GM08714 (cell line): ENCODE measurements around the gene SERINC2.
A peak's percentile ranks its signal among the peaks of the same experiment; 100 is the strongest.

Source experiments
- H3K4me3 ChIP-seq: fragments of 200-500 bp; sonication (Bioruptor generic); 2 replicates; pipeline ENCODE4 v1.5.1; 2014; ENCODE audit warnings: mild to moderate bottlenecking, low read length, inconsistent platforms
- ZNF274 ChIP-seq: IDR thresholded peaks from 2 replicates; pipeline ENCODE4 v1.6.1; 2012; ENCODE audit warnings: mild to moderate bottlenecking, low read depth, low read length

SERINC2 gene

DNA sequence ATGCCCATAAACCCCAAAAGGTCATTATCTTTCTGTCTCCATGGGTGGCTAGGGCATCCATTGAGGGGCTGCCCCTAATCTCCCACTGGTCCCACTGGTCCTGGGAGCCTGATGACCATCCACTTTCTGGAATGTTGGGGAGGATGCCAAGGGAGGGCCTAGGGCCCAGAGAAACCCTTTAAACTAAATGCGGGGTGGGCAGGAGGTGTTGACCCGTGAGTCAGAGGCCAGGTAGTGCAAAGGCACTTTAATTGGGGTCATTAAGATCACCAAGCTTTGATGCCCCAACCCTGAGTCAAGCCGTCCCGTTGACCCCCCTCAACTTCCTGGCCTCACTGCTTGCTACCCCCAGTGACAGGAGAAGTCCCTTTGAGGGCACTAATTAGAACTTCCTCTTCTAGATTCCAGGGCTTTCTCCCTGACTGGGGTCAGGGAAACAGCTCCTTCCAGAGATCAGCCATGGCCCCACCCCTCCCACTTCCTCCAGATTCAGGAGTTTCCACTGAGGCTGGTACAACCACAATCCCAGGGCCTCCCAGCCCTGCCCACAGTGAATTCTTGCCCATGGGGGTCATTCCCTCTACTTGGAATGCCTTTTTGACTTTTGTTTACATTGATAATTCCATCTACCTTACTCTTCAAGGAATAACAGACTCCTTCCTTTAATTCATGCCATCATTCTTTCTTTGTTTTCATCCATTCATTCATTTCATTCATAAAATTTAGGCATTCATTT is 15.5 kb upstream of the SERINC2 start:
- TF ChIP-seq ZNF274 = no peak
- no peak overlapping the region for H3K4me3 ChIP-seq

DNA sequence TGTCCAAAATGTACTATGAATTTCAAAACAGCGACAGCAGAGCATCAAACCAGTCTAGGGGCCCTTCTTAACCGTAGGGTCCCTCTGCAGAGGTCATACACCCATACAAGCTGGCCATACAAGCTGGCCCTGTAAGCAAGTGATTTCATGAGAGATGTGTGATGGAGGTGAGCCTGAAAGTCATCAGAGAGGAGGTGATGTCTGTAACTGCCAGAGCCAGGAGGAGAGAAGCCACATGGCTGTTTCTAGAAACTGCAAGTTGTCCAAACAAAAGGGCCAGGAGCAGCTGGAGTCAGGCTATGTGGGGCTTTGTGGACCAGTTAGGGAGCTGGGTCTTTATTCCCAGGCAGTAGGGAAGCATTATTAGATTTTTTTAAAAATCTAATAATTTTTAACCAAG is 14.8 kb upstream of the SERINC2 start:
- TF ChIP-seq ZNF274 = no peak
- no peak overlapping the region for H3K4me3 ChIP-seq

DNA sequence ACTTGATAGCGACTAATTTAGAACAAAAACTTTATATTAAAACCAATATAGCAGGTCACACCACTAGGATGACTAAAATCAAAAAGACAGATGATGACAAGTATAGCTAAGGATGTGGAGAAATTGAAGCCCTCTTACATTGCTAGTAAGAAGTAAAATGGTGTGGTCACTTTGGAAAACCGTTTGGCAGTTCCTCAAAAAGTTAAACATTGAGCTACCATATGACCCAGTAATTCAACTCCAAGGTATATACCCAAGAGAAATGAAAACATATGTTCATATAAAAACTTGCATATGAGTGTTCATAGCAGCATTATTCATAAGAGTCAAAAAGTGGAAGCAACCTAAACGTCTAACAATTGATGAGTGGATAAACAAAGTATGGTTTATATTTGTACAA is 13.0 kb upstream of the SERINC2 start:
- no peak for TF ChIP-seq ZNF274
- H3K4me3 ChIP-seq = no peak overlapping the region

DNA sequence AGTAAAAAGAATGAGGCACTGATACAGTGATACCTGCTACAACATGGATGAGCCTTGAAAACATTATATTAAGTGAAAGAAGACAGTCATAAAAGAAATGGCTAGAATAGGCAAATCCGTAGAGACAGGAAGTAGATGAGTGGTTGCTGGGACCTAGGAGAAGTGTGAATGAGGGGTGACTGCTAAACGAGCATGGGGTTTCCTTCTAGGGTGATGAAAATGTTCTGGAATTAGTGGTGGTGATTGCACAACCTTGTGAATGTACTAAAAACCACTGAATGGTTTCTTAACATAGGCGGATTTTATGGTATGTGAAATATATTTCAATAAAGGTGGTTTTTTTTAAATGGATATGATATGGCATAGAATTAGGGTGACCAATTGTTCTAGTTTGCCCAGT is 12.6 kb upstream of the SERINC2 start:
- no peak overlapping the region for H3K4me3 ChIP-seq
- no peak for TF ChIP-seq ZNF274

DNA sequence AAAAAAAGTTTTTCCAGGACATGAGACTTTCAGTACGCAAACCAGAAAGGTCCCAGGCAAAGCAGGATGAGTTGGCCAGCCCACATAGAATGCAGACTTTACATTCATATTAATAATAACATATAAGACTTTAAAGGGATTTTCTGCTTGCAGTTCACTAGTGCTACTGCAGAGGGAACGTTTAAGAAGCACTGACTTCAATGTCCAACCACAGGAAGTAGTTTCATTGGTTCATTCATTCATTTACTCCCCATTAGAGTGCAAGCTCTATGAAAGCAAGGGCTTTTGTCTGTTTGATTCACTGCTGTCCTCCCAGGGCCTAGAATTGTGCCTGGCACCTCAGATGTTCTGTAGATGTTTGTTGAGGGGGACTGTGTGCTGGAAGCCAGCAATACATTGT is 11.8 kb upstream of the SERINC2 start:
- TF ChIP-seq ZNF274 = no peak
- H3K4me3 ChIP-seq = no peak overlapping the region

DNA sequence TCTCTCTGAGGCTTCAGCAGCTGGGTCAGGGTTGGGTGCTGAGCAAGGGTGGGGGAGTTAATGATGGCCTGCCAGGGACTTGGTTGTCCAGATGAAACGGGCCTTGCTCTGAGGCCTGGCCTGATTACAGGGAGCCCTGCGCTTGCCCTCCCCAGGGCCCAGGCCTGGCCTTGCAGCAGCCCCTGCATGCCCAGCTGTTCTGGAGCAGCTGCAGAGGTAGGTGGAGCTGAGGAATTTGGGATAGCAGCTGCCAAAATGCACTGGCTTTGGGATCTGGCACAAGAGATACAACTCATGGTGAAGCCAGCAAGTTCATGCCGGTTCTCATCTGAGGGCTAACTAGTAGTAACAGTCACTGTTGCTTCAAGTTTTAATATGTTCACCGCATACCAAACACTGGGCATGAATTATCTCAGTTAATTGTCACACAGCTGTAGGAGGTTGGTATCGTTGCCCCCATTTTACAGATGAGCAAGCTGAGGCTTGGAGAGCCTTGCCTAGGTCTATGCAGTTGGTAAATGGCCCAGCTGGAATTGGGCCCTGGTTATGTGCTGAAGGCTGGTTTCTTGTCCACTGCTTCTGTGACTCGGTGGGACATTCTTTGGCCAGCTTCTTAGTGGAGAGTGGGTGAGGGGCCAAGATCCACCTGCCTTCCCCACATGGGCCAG is 7.3 kb upstream of the SERINC2 start:
- H3K4me3 ChIP-seq = no peak overlapping the region
- TF ChIP-seq ZNF274 = no peak

DNA sequence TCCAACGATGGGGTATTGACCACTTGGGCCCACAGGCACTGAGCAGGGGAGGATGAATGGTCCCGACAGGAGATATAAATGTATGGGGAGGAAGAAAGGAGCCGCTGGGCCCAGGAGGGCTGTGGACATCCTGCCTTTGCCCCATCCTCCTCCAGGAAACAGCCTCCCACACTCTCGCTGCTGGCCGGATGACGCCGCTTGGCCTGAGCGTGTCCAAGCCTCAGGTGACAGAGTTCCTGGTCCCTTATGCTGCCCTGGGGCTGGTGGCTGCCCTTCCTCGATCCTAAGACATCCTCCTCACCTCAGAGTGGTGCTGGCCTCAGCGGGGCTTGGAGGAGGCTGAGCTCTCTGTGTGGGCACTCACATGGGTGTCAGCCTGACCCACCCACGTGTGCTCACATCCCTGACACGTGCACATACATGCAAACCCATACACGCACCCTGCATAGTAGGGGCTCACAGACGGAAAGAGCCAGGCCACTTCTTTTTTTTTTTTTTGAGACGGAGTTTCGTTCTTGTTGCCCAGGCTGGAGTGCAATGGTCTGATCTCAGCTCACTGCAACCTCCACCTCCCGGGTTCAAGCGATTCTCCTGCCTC is 5.9 kb upstream of the SERINC2 start:
- H3K4me3 ChIP-seq = no peak overlapping the region
- no peak for TF ChIP-seq ZNF274

DNA sequence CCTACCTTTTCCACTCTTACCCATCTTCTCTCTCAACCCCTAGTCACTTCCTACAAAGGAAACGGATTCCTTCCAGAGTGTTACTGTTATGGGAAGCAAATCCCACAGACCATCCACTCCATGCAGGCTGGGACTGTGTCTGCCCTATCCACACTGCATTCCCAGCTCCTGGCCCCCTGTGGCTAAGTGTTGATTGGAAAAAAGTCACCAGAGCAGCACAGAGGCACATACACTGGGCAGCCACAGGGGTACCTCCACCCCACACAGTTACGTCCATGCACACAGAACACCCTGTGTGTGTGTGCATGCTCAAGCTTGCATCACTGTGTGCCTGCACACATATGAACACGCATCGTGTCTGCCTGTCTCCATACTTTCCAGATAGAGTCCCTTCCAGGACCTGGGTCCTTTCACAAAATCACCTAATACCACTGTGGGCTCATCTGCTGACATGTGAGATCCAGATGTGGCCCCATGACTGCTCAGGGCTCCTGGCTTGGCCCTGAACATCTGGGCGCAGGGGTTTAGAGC is 4.2 kb upstream of the SERINC2 start:
- no peak for TF ChIP-seq ZNF274
- H3K4me3 ChIP-seq = no peak overlapping the region

DNA sequence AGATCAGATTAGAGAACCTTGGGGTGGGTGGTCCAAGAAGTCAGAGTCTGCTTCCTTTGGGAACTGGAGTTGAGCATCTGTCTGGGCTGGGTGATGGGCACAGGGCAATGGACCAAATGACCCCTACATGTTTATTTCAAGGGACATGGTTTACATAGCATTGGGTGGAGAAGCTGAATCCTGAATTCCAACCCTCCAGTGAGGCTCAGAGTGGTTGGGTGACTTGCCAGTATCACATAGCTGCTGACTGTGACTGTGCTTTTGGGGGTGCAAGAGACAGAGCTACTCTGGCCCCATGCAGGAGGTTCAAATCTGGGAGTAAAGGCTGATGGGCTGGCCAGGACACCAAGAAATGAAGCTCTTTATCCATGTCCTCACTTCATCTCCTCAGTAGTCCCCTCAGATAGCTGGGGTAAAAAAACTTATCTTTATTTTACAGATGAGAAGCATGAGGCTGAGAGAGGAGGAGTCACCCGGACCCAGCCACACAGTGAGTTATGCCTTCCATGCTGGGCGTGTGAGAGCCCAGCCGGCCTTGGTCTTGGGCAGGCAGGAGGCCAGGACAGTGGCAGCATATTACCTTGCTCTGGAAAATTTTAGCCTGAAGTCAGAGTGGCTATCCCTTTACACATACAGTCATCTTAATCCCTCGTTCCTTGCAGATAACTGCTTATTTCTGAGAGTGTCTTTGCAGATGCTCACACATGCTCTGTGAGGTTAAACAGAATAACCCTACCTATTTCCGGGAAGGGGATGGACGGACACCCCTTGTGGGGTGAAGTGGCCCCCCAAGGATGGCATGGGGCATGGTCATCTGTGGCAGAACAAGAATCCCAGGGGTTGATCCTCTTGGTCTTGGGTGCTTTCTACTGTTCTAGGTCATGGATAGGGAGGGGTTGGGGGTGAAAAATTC is 2.8 kb upstream of the SERINC2 start:
- no peak overlapping the region for H3K4me3 ChIP-seq
- TF ChIP-seq ZNF274 = no peak

DNA sequence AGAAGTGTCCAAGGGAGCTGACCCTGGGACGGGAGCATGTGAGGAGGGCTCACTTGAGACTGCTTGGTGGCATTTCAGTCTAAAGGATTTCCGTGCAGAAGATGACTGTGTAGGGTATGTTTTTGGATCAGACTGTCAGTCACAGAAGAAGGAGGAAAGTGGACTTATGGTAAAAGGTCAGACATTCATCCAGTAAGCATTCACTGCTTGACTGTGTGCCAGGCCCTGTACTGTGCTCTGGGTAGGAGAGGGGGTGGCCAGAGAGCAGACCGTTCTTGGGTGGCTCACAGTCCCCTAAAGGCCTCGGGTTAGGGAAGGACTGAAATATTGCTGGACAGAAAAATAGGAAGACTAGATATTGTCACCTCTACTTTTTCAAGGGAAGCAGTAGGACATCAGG is 2.1 kb upstream of the SERINC2 start:
- H3K4me3 ChIP-seq = no peak overlapping the region
- no peak for TF ChIP-seq ZNF274

DNA sequence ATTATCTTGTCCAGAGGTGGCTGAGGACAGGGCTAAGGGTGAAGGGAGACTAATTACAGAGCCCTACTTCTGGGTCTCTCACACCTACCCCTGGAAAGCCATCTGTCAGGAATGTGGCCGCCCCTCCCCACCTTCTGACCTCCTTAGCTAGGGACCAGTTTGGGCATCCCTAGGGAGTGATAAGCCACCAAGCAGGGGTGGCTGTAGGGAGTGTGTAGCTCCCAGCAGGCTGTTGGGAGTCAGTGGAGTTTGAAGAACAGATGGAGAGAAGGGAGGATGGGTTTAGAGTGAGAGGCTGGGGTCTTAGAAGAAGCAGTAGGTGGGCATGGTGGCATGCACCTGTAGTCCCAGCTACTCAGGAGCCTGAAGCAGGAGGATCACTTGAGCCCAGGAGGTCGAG is 808 bp upstream of the SERINC2 start:
- H3K4me3 ChIP-seq = no peak overlapping the region

DNA sequence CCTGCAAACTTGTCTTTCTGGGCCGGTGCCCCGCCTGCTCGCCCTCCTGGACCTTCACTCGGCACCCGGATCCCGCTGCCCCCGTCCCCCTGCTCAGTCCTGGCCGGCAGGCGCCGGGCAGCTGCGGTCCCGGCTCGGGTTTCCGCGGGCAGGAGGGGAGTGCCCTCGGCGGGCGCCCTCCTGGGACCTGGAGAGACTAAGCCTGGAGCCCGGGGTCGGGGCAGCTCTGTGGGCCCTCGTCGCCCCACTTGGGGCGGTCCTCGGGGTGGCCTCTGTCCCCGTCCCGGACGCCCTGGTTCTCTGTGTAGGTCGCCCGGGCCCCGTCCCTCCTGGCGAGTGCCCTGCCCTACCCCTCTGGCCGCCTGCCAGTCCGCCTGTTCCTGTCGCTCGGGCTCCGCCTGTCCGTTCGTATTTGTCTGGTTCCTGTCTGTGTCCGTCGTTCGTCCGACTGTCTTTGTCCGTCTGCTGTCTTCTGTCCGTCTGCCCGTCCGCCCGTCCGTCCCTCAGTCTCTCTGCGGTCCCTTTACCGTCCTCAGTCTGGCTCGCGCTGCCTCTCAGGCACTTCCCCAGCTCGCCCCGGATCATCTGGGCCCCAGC is 490 bp downstream of the SERINC2 start:
- H3K4me3 ChIP-seq = peak overlapping the region; percentile 73
- TF ChIP-seq ZNF274 = no peak

More for the DNA sequence above, 808 bp upstream of the SERINC2 start:
- no peak for TF ChIP-seq ZNF274

DNA sequence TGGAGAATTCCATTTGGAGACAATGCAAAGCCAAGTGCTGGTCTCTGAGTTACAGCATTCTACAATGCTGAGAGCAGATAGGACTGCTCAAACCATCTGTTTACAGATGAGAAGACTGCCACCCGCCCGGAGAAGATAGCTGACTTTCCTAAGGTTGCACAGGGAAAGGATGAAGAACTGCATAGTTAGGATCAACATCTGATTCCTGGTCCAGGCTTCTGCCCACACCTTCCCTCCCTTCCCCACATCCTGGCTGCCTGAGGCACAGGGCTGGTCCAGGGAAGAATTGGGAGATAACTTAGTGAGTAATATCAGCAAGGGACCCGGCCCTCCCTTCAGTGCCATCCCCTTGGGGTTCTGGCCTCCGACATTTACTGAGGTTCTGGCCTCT is 2.0 kb downstream of the SERINC2 start:
- H3K4me3 ChIP-seq = no peak overlapping the region
- no peak for TF ChIP-seq ZNF274

DNA sequence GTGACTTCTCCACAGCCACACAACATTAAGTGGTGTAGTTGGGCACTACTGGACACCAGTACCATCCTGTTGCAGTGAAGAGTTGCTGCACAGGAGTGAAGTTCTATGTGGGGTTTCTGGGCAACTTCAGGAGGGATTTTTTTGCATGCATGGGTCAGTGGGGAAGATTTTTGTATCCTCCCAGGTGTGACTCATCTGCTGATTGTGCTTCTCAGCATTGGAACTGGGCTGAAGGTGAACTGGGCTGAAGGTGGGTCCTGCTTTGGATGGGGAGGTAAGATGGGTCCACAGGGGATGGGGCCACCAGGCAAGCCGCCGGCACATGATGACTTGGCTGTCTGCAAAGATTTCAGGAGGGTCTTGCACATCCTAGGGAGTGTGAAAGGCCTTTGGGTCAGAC is 2.6 kb downstream of the SERINC2 start:
- TF ChIP-seq ZNF274 = no peak
- no peak overlapping the region for H3K4me3 ChIP-seq
